ENCODE data around the gene ZFAND3.

The ZFAND3 gene

DNA sequence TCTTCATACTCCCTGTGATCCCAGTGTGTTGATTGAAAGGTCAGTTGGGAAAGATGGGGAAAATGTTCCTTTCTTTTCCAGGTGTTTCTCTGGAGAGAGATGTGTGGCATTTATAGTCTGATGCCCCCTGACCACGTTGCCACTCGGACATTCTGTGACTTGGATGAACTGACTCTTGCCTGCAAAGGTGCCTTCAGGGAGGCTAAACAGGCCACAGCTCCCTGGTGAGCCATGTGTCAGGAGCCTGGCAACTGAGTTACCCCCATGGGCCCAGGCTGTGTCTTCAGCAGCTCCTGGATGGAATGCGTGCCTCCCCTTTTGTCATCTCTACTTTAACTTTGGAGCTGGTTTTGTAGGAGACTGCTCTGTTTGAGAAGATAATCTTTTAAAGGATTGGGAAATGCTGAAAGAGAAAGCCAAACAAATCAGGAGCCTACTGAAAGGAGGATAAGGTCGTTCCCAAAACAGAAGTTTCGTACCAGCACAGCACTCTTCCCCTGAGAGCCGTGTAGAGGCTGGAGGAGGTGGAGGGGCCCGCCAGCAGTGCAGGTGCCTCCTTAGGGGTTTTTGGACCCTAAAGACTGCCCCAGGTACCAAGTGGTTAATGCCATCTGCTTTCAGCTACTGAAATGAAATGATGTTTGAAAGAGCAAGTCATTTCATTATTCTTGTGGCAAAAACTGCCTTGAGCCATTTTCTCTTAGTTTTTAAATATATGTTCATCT is 322.8 kb downstream of the ZFAND3 start:
- no peak for DNase-seq

DNA sequence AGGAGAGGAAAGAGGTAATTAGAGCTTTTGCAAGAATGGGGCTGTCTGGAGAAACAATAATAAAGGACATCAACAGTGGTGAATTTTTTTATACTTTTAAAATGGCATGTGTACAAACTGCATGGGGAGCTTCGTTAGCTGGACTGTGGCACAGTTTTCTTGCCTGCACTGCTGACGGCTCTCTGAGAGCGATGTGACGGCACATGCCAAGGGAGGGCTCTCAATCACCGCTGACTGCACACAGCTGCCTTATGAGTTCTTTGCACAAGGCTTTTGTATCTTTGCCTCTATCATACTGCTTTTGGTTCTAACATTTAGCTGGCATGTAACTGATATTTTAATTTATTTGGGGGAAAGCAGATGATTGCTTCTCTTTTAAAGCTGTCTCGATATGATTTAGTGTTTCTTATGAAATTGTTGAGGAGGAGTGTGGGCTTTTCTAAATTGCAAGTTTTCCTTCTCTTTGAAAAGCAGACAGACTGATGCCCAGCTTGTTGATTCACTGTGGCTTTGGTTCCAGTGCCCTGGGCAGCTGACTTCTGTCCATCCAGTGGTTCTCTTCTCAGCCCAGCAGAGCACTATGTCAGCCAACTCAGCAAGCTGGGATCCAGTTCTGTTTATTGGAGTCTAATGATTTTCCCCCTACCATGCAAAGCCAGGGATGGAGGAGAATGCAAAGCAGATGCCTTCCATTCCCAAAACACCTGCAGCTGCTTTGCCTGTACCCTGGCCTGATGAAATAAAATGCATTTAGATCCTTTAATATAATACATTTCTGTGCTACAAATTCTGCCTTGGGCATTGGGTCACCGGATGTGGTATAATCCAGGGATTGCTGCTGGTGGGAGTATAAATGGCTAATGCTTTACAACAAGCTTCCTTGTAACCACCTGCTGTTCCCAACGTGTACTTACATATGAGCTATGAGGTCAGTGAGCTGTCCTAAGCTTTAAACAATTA is 323.9 kb downstream of the ZFAND3 start:
- DNase-seq: no peak

DNA sequence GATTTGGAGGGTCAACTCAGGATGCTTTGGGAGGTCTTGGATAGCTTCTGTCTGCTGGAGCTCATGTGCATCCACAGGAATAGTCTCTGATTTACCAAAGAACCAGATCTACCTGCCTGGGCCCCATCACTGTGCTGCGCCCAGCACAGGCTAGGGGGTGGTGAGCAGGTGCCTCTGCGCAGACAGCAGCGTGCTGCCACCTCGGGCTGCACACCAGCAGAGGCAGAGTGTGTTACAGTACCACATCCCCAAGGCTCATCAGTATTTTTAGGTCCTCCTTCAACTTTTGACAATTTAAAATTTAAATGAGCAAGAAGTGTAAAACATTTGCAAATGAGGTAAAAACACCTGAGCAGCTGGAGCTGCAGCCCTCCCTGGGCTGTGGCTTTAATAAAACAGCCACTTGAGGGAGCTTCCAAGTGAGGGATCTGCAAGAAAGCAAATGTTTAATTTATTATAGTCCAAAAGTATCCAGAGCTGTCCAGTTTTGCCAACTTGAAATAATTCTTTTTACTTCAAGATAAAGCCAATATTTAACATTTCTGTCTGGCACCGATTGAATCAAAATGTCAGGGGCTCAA is 324.9 kb downstream of the ZFAND3 start:
- no peak for DNase-seq

DNA sequence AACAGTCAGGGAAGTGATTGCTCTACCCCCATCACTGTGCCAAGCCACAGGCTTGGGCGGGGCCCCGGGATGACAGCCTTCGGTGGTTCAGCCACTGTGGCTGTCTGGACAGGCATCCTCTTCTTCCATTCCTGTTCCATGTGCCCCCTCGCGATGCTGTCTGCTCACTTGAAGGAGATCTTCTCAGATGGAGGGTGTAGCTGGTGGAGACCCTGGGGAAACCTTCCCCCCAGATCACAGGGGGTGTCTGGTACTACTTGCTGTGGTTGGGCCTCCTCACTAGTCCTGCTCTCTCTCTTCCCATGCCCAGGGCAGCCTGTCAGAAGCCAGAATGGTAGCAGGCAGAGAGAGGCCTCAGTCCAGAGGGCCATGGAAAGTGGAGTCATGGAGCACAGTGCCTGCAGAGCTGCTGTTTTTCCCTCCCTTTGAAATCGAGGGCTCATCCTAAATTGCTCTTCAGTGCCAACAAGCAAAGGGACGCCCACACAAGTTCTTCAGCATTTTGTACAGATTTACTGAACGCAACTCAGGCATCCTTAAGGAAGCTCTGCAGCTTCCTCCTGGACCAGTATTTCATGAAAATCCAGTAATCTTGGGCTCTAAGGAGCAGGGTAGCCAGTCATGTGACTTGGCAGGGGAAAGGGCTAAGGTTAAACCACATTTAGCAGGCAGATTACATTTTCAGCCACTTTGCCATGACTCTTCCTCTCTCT is 326.6 kb downstream of the ZFAND3 start:
- DNase-seq: no peak

DNA sequence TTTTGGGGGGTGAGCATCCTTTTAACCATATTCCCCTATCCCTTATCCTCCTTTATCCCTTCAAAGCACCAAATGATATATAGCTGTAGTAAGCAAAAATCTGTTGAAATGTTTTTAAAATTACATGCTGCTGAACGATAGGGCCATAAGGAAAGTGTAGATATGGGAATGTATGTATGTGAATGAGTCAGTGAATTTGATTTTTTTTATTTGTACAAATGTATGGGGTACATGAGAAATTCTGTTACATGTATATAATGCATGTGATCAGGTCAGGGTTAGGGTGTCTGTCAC is 327.2 kb downstream of the ZFAND3 start:
- no peak for DNase-seq

DNA sequence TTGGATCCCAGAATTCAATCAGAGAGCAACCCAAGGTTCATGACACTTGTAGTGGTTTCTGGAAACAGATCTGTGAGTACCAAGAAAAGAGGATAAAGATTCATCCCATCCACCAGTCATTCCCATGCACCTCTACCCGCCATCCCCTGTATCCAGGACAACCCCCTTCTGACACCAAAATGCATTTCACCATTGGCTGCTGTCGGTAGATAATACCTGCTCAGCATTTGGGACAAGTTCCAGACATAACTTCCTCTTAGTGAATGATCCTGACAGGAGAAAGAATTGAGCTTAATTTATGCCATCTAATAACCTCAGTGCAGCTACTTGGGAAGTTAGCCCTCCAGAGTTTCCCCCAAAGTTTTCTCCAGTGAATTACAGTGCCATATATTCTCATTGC is 329.1 kb downstream of the ZFAND3 start:
- no peak for DNase-seq

DNA sequence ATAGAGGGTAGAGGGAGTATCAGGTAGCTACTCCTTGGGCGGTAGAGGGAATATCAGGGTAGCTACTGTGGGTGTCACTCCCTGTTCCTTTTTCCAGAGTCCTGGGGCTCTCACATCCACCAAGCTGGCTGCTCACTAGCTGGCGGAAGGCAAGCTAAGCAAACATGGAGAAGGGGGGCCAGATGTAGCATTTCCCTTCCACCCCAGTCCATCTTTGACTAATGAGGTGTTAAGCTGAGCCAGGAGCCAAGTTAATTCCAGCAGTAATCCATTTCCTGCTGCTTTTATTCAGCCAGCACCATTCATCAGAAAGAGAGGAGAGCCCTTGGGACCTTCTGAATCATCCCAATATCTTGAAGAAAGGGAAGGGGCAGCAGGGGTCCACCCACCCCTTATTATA is 330.0 kb downstream of the ZFAND3 start:
- DNase-seq: no peak

DNA sequence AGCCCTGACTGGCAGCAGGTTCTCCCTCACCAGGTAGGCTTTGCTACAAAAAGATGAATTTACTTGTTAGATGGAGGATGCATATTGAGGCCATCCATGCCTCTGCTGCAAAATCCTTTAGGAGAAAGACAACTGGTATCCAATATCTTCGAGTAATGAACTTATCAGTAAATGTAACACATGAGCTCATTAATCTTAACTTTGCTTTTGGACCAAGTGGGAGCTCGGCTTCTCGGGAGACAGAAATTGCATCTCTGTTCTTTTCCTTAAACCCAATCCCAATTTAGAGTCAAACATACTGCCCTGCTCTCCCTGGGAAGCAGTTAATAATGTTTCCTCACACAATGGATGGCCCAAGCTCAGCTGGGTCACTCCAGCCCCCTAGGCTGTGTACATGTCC is 330.5 kb downstream of the ZFAND3 start:
- no peak for DNase-seq

DNA sequence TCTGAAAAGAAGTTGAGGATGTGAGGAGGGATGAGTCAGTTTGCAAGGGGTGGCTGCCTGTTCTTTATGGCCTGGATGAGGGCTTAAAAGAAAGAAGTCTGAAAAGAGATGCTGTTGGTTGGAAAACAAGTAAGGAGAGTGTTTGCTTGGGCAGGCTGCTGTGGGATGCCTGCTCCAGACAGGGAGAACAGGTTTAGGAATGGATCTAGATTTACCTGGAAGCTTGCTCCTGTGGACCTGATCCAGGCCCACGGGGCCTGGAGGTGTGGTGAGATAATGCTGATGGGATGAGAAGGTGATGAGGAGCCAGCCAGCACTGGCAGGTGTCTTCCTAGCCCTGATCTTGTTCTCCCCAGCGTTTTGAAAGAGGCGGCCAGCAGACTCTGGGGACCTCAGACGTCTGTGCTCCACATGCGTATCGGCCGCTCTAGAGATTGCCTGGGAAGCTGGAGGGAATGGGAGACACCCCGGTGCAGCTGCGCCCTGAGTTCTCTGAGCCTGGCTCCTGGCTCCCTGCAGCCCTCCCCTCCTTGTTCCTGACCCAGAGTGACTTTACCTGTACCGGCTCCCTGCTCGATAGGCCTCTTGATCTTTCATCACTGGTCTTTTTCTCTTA is 331.3 kb downstream of the ZFAND3 start:
- no peak for DNase-seq

DNA sequence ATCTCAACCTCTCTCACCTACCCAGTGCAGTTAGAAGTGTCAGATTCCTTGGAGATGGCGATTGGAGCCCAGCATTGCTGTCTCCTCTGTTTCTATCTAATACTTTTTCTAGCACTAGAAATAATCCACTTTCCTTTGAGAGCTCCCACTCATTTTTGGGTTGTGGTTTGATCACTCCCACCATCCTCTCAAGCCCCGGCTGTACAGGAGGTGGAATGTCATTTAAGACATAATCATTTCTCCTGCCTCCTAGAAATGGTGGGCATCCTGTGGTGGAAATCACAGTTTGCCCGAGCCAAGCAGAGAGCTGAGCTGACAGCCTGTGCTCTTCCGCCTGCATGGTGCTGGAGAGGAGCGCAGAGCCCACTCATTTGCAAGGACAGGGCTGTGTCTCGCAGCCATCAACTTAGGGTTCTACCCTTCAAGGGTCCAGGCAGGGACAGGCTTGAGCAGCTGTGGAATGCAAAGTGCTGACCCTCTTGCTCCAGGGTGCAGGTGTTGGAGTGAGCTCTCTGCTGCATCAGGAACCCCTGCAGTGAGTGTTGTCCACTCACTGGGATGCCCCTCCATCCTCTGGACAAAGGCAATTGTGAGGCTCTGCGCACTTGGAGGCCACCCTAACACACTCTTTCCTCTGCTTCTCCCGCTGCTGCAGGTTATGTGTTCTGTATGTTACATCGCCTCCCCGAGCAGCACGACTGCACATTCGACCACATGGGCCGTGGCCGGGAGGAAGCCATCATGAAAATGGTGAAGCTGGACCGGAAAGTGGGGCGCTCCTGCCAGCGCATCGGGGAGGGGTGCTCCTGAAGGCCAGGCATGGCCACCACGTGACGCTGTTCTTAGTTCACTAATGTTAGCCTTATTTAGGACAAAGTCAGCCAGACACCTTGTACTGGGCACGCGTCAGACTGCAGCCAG is 332.3 kb downstream of the ZFAND3 start:
- DNase-seq: no peak

DNA sequence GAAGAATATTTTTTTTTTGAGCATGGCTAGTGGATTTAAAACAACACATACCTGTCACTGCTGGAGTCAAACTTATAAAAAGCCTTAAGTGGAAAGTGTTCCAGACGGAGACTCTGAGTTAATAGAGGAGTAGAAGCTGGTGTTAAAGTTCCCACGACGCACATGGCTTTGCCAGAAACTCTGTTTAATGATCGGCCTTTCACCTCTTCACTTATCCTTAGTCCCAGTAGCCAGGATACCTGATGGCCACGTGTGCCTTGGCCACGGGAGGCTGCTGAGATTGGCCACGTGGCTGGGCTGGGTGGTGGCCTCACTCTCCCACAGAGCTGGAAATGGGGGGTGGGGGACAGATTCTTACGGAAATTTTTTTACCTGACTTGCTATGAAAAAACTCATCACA is 333.1 kb downstream of the ZFAND3 start:
- DNase-seq: no peak

DNA sequence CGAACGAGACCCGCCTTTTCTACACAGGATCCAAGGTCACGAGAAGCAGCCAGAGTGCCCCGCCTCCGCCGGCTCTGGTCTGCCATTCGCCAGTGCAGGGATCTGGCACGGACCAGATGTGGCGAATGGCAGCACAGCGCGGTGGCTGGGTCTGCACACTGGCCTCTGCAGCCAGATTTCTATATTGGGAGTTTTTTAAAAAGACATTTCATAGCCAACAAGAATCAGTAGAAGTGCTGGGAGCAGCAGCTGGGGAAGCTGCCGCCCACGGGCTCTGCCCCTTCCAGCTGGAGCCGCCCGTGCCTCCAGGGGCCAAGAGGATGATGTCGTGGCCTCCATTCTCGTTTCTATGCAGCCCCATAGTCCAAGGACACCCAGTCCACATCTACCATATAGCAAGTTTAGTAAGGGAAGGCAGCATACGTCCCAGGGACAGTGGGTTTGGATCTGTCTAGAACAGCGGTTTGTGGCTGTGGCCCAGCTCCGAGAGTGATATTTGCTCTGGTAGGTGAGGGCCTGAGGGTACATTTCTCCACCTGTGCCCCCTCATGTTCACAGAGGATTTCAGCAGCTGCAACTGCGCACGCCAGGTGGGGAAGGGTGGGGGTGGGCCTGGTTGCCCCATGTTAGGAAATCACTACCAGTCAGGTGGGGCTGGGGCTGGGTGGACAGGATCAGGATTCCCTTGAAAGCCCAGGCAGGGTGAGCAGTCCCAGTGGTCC is 333.7 kb downstream of the ZFAND3 start:
- no peak for DNase-seq

DNA sequence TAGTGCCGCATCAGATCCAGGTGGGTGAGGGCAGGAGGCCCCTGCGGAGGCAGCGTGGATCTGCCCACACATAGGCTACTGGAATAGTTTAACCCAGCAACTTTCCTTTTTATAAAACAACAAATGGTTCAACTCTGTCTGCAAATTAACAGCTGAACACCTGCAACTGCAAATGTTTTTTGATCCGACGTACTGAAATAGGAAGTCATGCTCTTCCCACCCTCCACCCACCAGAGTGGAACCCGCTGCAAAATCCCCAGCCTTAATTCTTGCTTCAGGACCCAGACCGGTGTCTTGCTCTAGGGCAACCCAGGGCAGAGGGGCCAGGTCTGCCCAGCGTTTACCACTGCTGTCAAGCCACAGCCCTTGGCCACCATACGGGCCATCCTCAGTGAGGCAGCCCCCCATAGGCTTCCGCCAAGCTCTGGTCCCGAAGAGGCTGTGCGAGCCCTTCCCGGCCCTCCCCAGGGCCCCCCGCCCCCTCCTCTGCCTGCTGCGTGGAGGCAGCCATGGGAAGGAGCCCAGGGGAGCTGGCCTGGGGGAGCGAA is 334.3 kb downstream of the ZFAND3 start:
- DNase-seq: no peak

DNA sequence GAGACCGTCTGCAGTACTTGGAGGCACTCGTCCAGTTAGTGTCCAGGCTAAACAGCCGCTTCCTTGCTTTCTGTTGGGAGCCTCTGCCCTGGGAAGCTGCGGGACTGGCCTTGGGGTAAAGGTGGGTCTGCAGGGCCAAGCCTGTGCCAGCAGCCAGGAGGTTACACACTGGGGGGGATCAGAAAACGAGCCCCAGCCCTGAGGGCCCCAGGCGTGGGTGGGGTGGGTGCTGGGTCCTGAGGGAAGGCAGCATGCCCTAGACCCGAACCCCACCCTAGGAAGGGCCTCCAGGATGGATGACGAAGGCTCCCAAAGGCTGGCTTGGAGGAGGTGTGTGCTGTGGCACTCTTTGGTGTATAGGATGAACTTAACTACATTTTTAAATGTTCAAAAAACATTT is 335.2 kb downstream of the ZFAND3 start:
- DNase-seq: no peak

DNA sequence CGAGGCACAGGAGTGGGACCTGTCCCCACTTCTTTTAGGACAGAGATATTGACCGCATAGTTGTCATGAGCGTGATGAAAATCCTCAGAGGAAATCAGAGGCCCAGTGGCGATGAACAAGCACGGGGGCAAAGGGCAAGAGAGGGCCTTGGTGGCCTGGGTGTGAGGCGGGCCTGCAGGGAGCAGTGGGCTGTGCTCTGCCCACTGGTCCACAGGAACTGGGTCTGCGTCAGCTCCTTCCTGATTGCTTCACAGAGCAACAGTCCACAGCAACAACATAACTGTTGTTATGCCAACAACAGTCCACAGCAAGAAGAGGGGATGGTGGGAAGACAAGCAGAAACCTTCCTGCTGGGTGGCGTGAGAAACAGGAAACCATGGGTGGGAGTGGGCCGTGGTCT is 335.6 kb downstream of the ZFAND3 start:
- DNase-seq: no peak

DNA sequence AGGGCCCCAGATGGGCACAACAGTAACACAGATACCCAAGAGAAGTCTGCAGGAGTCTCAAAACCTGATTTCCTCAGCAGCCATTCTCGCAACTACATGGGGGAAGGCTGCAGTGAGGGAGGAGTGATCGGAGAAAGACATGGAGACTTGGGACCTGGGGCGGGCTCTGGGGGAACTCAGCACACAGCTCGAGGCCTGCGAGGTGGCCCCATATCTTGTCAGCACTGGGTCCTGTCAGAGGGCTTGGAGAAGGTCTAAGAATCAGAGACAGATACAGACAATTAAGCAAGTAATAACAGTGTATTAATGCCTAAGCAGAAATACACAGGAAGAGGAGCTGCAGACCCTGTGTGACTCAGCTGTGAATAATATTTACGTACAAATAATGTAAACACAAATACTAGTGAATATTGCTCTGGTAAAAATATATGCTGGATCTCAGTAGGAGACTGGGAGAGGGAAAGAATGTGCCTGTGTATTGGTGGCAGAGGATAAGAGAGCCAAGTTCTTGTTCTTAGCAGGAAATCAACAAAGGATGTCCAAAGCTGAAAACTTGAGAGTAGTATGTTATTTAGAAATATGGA is 336.2 kb downstream of the ZFAND3 start:
- no peak for DNase-seq

DNA sequence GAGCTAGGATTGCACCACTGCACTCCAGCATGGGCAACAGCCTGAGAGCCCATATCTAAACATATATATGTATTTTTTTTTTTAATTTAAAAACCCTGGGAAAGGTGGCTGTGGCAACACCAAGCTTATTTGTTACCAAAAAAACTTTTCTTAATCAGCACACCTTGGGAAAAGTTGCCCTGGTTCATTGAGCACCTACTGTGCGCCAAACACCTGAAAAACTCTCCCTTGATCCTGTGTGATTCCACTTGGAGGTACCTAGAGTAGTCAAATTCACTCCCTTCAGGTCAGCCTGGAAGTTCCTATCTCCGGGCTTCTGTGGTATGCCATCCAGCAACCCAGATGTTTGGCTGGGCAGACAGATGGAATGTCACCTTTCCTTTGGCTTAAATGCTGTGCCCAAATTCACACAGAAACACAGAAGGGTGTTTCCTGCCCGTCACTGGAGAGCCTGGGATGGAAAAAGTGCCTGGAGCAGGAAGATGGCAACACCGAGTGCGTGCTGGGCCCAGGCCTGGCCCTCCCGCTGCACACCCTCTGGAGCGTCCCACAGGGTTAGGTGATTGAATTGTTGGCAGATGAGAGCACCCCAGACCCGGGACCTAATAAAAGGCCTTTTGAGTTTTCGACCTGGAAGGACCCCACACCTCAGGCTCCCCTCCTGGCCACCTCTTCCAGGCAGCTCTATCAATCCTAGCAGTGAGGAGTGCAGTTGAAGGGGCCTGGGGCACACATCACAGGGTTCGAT is 337.5 kb downstream of the ZFAND3 start:
- no peak for DNase-seq

DNA sequence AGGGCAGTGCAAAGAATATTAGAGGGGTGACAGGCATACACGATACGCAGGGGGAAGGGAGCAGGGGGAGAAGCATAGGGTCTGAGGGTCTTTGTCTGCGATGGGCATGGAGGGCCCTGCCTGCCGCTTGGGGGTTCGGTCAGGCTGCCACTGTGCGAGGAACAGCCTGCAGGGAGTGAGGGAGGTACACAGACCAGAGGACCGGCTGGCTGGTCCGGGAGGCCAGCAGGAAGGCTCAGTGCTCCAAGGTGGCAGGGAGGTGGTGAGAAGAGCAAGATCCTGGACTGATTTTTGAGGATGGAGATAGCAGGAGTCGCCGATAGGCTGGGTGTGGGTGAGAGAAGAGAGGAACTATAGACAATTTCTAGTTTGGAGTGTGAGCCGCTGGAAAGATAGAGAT is 338.4 kb downstream of the ZFAND3 start:
- DNase-seq: no peak

DNA sequence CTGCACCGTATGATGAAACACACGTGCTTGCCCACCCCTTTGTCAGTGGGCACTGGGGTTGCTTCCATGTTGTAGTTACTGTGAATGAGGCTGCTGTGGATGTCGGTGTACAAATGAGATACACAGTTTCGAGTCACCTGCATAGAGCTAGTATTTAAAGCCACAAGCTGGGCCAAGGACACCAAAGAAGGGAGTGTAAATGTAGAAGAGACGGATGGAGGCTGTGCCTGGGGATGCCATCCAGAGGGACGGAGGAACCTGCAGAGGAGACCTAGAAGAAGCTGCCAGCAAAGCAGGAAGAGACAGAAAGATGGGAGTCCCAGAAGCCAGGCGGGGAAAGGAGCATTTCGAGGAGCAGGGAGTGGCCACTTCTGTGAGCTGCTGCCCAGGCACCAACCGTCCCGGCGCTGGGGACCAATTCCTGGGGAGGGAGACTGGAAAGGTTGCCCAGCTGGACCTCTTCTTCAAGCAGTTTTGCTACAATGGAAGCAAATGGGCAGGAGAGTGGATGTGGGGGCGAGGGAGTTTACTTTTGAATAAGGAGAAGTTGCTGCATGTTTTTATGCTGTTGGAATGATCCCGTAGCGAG is 339.3 kb downstream of the ZFAND3 start:
- no peak for DNase-seq

Measured in SHP77 treated with DMSO at 0.1 percent for 48 hours (cell line).